ENCODE results near the gene VWA8.

DNA sequence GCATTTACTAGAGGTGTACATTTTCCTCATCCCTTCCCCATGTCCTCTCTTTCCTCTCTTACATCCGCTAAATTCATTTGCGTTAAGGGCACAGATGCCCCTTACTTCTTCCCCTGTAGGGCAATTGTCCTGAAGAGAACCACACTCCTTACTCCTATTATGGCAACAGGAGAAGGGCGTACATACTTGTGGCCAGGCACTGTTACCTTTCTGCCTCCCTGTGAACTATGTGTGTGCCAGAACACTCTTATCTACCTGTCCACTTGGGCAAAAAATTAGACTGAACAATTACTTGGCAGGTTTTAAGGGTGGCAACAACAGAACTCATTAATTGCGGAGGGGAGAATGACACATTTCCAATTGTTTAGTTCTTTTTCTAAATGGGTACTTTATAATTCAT lies 351.1 kb downstream of the VWA8 start:
- no peak for TF ChIP-seq CTCF (IDR thresholded peaks at IDR 0.05)
- TF ChIP-seq POLR2A (IDR thresholded peaks at IDR 0.05), result no peak
- TF ChIP-seq EP300 (IDR thresholded peaks at IDR 0.05), result no peak
